HG02885 (cell line): Measurements from ENCODE around the gene P2RY8.
"Not testable (repeated sequence)": the region's sequence is repeated elsewhere in the genome, so short reads cannot be mapped to it uniquely, and the experiment has no call there.

ENCODE experiments used
- ATAC-seq: cut with Tn5 transposase; IDR thresholded peaks from one replicate; pipeline ENCODE4 v1.9.1; 2021; ENCODE audit warnings: mild to moderate bottlenecking; ENCODE audit not compliant: unreplicated experiment, poor library complexity

P2RY8 gene

GRCh38 chrX:1488745-1489144, 48.2 kb downstream of the P2RY8 start:
- no peak for ATAC-seq

GRCh38 chrX:1488141-1488540, 48.8 kb downstream of the P2RY8 start:
- no peak for ATAC-seq

- ATAC-seq: no peak
Measured at GRCh38 chrX:1487401-1487800, 49.6 kb downstream of the P2RY8 start.

GRCh38 chrX:1486749-1487361, 50.1 kb downstream of the P2RY8 start:
- no peak for ATAC-seq

GRCh38 chrX:1486177-1486576, 50.8 kb downstream of the P2RY8 start:
- no peak for ATAC-seq

- no peak for ATAC-seq
Measured at GRCh38 chrX:1485033-1485432, 52.0 kb downstream of the P2RY8 start.

- ATAC-seq: no peak
Measured at GRCh38 chrX:1484638-1485019, 52.4 kb downstream of the P2RY8 start.

GRCh38 chrX:1483843-1484637, 52.9 kb downstream of the P2RY8 start:
- ATAC-seq: peak; percentile 51

- ATAC-seq: not testable (repeated sequence)
Measured at GRCh38 chrX:1482530-1482928, 54.5 kb downstream of the P2RY8 start.

GRCh38 chrX:1481636-1482529, 55.1 kb downstream of the P2RY8 start:
- peak; percentile 51 for ATAC-seq

GRCh38 chrX:1480082-1480785, 56.8 kb downstream of the P2RY8 start:
- no peak for ATAC-seq

- no peak for ATAC-seq
Measured at GRCh38 chrX:1477801-1478458, 59.1 kb downstream of the P2RY8 start.

- no peak for ATAC-seq
Measured at GRCh38 chrX:1477229-1477628, 59.8 kb downstream of the P2RY8 start.

- ATAC-seq: no peak
Measured at GRCh38 chrX:1476682-1477081, 60.3 kb downstream of the P2RY8 start.

- ATAC-seq: no peak
Measured at GRCh38 chrX:1475881-1476280, 61.1 kb downstream of the P2RY8 start.

GRCh38 chrX:1475481-1475880, 61.5 kb downstream of the P2RY8 start:
- ATAC-seq: no peak

GRCh38 chrX:1474593-1474992, 62.4 kb downstream of the P2RY8 start:
- not testable (repeated sequence) for ATAC-seq

- ATAC-seq: no peak
Measured at GRCh38 chrX:1472975-1473374, 64.0 kb downstream of the P2RY8 start.

- ATAC-seq: peak; percentile 31
Measured at GRCh38 chrX:1468250-1468772, 68.7 kb downstream of the P2RY8 start.
